H9 (cell line): ENCODE data around the gene AFF4. TPM values are rescaled to one million over a fixed set of nuclear protein-coding genes. Genes with fewer than 3 reads are reported as not detected.

ENCODE experiments used
- DNase-seq: peaks from one replicate; pipeline ENCODE4 v3.0.0-alpha.2; 2017
- H2AFZ ChIP-seq: one replicate; pipeline ENCODE4 v1.6.1; 2013; ENCODE audit warnings: mild to moderate bottlenecking, low read length, control low read depth, moderate library complexity
- H2AK5ac ChIP-seq: 2 replicates; pipeline ENCODE4 v1.6.1; 2013; ENCODE audit warnings: low read length, control low read depth, mixed read lengths; ENCODE audit not compliant: insufficient read length
- H2BK120ac ChIP-seq: one replicate; pipeline ENCODE4 v1.6.1; 2013; ENCODE audit warnings: low read depth, mild to moderate bottlenecking, low read length, control low read depth, inconsistent platforms; ENCODE audit not compliant: poor library complexity, severe bottlenecking
- H2BK12ac ChIP-seq: 2 replicates; pipeline ENCODE4 v1.6.1; 2013; ENCODE audit warnings: low read length, control low read depth, mixed read lengths, low read depth; ENCODE audit not compliant: insufficient read length
- H2BK15ac ChIP-seq: 2 replicates; pipeline ENCODE4 v1.6.1; 2013; ENCODE audit warnings: low read depth, low read length, control low read depth
- H2BK20ac ChIP-seq: one replicate; pipeline ENCODE4 v1.6.1; 2013; ENCODE audit warnings: low read depth, mild to moderate bottlenecking, low read length, control low read depth, inconsistent platforms; ENCODE audit not compliant: poor library complexity, severe bottlenecking
- H2BK5ac ChIP-seq: 2 replicates; pipeline ENCODE4 v1.6.1; 2013; ENCODE audit warnings: low read length, control low read depth, mixed read lengths; ENCODE audit not compliant: insufficient read length
- H3K14ac ChIP-seq: 2 replicates; pipeline ENCODE4 v1.6.1; 2013; ENCODE audit warnings: low read length, control low read depth; ENCODE audit not compliant: insufficient read depth
- H3K18ac ChIP-seq: 2 replicates; pipeline ENCODE4 v1.6.1; 2013; ENCODE audit warnings: low read depth, mild to moderate bottlenecking, mixed read lengths, low read length, control low read depth; ENCODE audit not compliant: insufficient read length
- H3K23ac ChIP-seq: 2 replicates; pipeline ENCODE4 v1.6.1; 2013; ENCODE audit warnings: low read length, control low read depth, mixed read lengths, low read depth; ENCODE audit not compliant: insufficient read length
- H3K23me2 ChIP-seq: 2 replicates; pipeline ENCODE4 v1.6.1; 2013; ENCODE audit warnings: low read depth, mild to moderate bottlenecking, mixed read lengths, low read length, control low read depth; ENCODE audit not compliant: insufficient read length, poor library complexity, severe bottlenecking
- H3K27ac ChIP-seq: 2 replicates; pipeline ENCODE4 v1.5.1; 2013; ENCODE audit warnings: low read length, control low read depth, mixed read lengths, low read depth; ENCODE audit not compliant: insufficient read length
- H3K27me3 ChIP-seq: 2 replicates; pipeline ENCODE4 v1.6.1; 2013; ENCODE audit warnings: low read length, control low read depth, inconsistent platforms; ENCODE audit not compliant: insufficient read depth
- H3K4ac ChIP-seq: 2 replicates; pipeline ENCODE4 v1.6.1; 2013; ENCODE audit warnings: low read depth, mild to moderate bottlenecking, control low read depth, inconsistent platforms, low read length, moderate library complexity
- H3K4me1 ChIP-seq: 2 replicates; pipeline ENCODE4 v1.6.1; 2013; ENCODE audit warnings: low read length, control low read depth, inconsistent platforms; ENCODE audit not compliant: insufficient read depth
- H3K4me2 ChIP-seq: 2 replicates; pipeline ENCODE4 v1.6.1; 2013; ENCODE audit warnings: low read length, control low read depth, mixed read lengths; ENCODE audit not compliant: insufficient read length, insufficient read depth
- H3K56ac ChIP-seq: 2 replicates; pipeline ENCODE4 v1.6.1; 2013; ENCODE audit warnings: low read depth, mild to moderate bottlenecking, mixed read lengths, low read length, control low read depth; ENCODE audit not compliant: insufficient read length
- H3K79me1 ChIP-seq: 2 replicates; pipeline ENCODE4 v1.6.1; 2013; ENCODE audit warnings: low read depth, mild to moderate bottlenecking, moderate library complexity, low read length, control low read depth, inconsistent platforms; ENCODE audit not compliant: insufficient read depth, poor library complexity, severe bottlenecking
- H3K79me2 ChIP-seq: 2 replicates; pipeline ENCODE4 v1.6.1; 2013; ENCODE audit warnings: low read length, control low read depth, inconsistent platforms; ENCODE audit not compliant: insufficient read depth
- H3K9ac ChIP-seq: 2 replicates; pipeline ENCODE4 v1.6.1; 2013; ENCODE audit warnings: low read length, control low read depth, mixed read lengths; ENCODE audit not compliant: insufficient read length; ENCODE audit errors: extremely low read depth
- H3K9me3 ChIP-seq: one replicate; pipeline ENCODE4 v1.6.1; 2013; ENCODE audit warnings: low read depth, low read length, inconsistent platforms; ENCODE audit not compliant: control insufficient read depth
- H3T11ph ChIP-seq: one replicate; pipeline ENCODE4 v1.6.1; 2013; ENCODE audit warnings: mild to moderate bottlenecking, low read length, control low read depth, inconsistent platforms
- H4K20me1 ChIP-seq: one replicate; pipeline ENCODE4 v1.6.1; 2013; ENCODE audit not compliant: control insufficient read depth, insufficient read length, insufficient read depth
- H4K5ac ChIP-seq: 2 replicates; pipeline ENCODE4 v1.6.1; 2013; ENCODE audit warnings: low read depth, mild to moderate bottlenecking, mixed read lengths, low read length, control low read depth; ENCODE audit not compliant: insufficient read length
- H4K8ac ChIP-seq: replicated peaks from 2 replicates; pipeline ENCODE4 v1.6.1; 2013; ENCODE audit warnings: low read length, control low read depth, mixed read lengths, low read depth; ENCODE audit not compliant: insufficient read length
- H4K91ac ChIP-seq: 2 replicates; pipeline ENCODE4 v1.6.1; 2013; ENCODE audit warnings: low read depth, mild to moderate bottlenecking, moderate library complexity, mixed read lengths, low read length, control low read depth; ENCODE audit not compliant: insufficient read length
- H3K27ac Mint-ChIP-seq, 3 experiments: 2 replicates in 2 of 3; 3 replicates in 1 of 3; pipeline ENCODE4 v1.8.0; 2020 to 2021; ENCODE audit warnings: mixed read lengths in 3 of 3, mild to moderate bottlenecking in 1 of 3, moderate library complexity in 1 of 3
- H3K27me3 Mint-ChIP-seq: 2 replicates; pipeline ENCODE4 v1.8.0; 2021; ENCODE audit warnings: low read depth, mild to moderate bottlenecking, moderate library complexity, mixed read lengths
- H3K36me3 Mint-ChIP-seq, 3 experiments: 2 replicates in 2 of 3; 3 replicates in 1 of 3; pipeline ENCODE4 v1.8.0; 2020 to 2021; ENCODE audit warnings: low read depth in 3 of 3, mixed read lengths in 3 of 3; ENCODE audit not compliant: insufficient read depth in 1 of 3
- H3K4me1 Mint-ChIP-seq, 2 experiments: 2 replicates each; pipeline ENCODE4 v1.8.0; 2020; ENCODE audit warnings: mixed read lengths in 2 of 2
- H3K4me3 Mint-ChIP-seq, 2 experiments: 2 replicates in 1 of 2; 3 replicates in 1 of 2; pipeline ENCODE4 v1.8.0; 2020 to 2021; ENCODE audit warnings: mild to moderate bottlenecking in 2 of 2, mixed read lengths in 2 of 2, moderate library complexity in 1 of 2
- H3K9me3 Mint-ChIP-seq, 2 experiments: 2 replicates in 1 of 2; 3 replicates in 1 of 2; pipeline ENCODE4 v1.8.0; 2020; ENCODE audit warnings: mild to moderate bottlenecking in 2 of 2, mixed read lengths in 2 of 2, moderate library complexity in 1 of 2
- WGBS: extraction: QIAGEN DNeasy Blood & Tissue Kit; methylation state at CpG from one replicate; pipeline ENCODE4 v1.1.7; 2013; ENCODE audit warnings: missing lambda C conversion rate, low lambda C conversion rate, mixed read lengths; ENCODE audit not compliant: insufficient read length; ENCODE audit errors: extremely low coverage; 5-methylcytosine and 5-hydroxymethylcytosine counted together
- total RNA-seq: library from RNA; stranded (reverse); gene quantifications from 2 replicates; pipeline ENCODE4 v1.2.1, GENCODE V29; 2021
- TF ChIP-seq, protein P1 (sequence below): fragments of 200-600 bp; sonication (generic); conservative IDR thresholded peaks from 3 replicates; pipeline ENCODE4 v1.8.0; 2021; ENCODE audit warnings: antibody characterized with exemption, mild to moderate bottlenecking

The AFF4 gene
- total RNA-seq, 1 experiment from 2014 or later = 73.2 TPM

DNA sequence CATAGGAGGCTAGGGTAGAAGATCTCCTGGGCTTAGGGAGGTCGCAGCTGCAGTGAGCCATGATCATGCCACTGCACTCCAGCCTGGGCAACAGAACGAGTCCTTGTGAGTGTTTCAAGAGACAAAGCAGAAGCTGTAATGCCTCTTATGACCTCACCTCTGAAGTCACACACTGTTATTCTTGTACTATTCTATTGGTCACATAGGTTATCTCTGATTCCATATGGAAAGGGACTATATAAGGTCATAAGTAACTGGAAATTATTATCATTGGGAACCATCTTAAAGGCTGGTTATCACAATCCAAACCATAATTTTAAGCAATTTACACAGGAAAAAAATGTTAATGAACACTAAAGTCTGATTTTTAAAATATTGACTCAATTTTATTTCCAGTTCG lies 17.9 kb upstream of the AFF4 start:
- H2BK20ac ChIP-seq = no peak overlapping the region
- no peaks in the 10 kb centered on the region for H4K20me1 ChIP-seq
- no peak overlapping the region for H3K27ac ChIP-seq
- no peak overlapping the region for H4K91ac ChIP-seq
- H3K36me3 Mint-ChIP-seq = peaks cover 4% of the 10 kb centered on the region in 3 experiments; a peak in 4 of 7 replicates
- no peak overlapping the region for H2AK5ac ChIP-seq
- H2BK12ac ChIP-seq = no peak overlapping the region
- H4K8ac ChIP-seq = no peak overlapping the region
- H3K56ac ChIP-seq = no peak overlapping the region
- H3K27me3 Mint-ChIP-seq = peaks cover 4% of the 10 kb centered on the region
- no peak overlapping the region for H2BK5ac ChIP-seq
- H3K27me3 ChIP-seq = no peaks in the 10 kb centered on the region
- H3K23ac ChIP-seq = no peak overlapping the region
- H3T11ph ChIP-seq = no peak overlapping the region
- H3K14ac ChIP-seq = no peak overlapping the region
- H3K23me2 ChIP-seq = no peaks in the 10 kb centered on the region
- TF ChIP-seq, protein P1, sequence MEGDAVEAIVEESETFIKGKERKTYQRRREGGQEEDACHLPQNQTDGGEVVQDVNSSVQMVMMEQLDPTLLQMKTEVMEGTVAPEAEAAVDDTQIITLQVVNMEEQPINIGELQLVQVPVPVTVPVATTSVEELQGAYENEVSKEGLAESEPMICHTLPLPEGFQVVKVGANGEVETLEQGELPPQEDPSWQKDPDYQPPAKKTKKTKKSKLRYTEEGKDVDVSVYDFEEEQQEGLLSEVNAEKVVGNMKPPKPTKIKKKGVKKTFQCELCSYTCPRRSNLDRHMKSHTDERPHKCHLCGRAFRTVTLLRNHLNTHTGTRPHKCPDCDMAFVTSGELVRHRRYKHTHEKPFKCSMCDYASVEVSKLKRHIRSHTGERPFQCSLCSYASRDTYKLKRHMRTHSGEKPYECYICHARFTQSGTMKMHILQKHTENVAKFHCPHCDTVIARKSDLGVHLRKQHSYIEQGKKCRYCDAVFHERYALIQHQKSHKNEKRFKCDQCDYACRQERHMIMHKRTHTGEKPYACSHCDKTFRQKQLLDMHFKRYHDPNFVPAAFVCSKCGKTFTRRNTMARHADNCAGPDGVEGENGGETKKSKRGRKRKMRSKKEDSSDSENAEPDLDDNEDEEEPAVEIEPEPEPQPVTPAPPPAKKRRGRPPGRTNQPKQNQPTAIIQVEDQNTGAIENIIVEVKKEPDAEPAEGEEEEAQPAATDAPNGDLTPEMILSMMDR = no peak
- H3K9me3 Mint-ChIP-seq = peaks cover 28 to 44% of the 10 kb centered on the region in 2 experiments
- H3K9me3 ChIP-seq = peaks cover 4% of the 10 kb centered on the region
- no peaks in the 10 kb centered on the region for H3K4me1 Mint-ChIP-seq
- no peak overlapping the region for H3K4ac ChIP-seq
- H3K27ac Mint-ChIP-seq = no peak overlapping the region
- H2AFZ ChIP-seq = no peak overlapping the region
- H2BK120ac ChIP-seq = no peak overlapping the region
- no peaks in the 10 kb centered on the region for H3K79me2 ChIP-seq
- no peaks in the 10 kb centered on the region for H3K4me1 ChIP-seq
- H3K4me2 ChIP-seq = no peak overlapping the region
- H4K5ac ChIP-seq = no peak overlapping the region
- DNase-seq = no peak
- H3K79me1 ChIP-seq = no peaks in the 10 kb centered on the region
- no peak overlapping the region for H3K18ac ChIP-seq
- H3K9ac ChIP-seq = no peak overlapping the region
- no CpG with 5 or more reads among the region's 3 CpGs for WGBS
- no peak overlapping the region for H3K4me3 Mint-ChIP-seq
- no peak overlapping the region for H2BK15ac ChIP-seq
